ENCODE data around the gene UBL7. TPM values are rescaled to one million over a fixed set of nuclear protein-coding genes. Genes with fewer than 3 reads are reported as not detected.

The UBL7 gene
- total and polyA plus RNA-seq, 2 of the 8 experiments (the other 6 are each of a cell fraction or from before 2014, with no cell fraction given): 71.5 to 183 TPM

GRCh38 chr15:74489518-74490338 is 28.8 kb upstream of the UBL7 start:
- Histone ChIP-seq H3K56ac (replicated peaks; ENCODE audit: insufficient read length, low read depth, low read length) (no peak overlapping the region), H2AK5ac (ENCODE audit: low read depth, low read length) (no peak overlapping the region), H3K79me1 (ENCODE audit: low read depth, low read length) (no peaks in the 10 kb centered on the region), H4K5ac (ENCODE audit: insufficient read length, low read depth, low read length) (peak overlapping the region; percentile 44), H3K14ac (ENCODE audit: insufficient read length) (no peak overlapping the region), H2BK20ac (ENCODE audit: low read length) (peak overlapping the region; percentile 48; the same call in 1 of the 2 replicates), H3K9me3 (ENCODE audit: insufficient read depth in 2 of 2, low read depth in 1 of 2, low read length in 1 of 2) (no peaks in the 10 kb centered on the region), H3K36me3 (ENCODE audit: control insufficient read depth in 2 of 4, insufficient read depth in 4 of 4, low read length in 3 of 4) (no peaks in the 10 kb centered on the region), H4K20me1 (replicated peaks in 1 of 2; ENCODE audit: control insufficient read depth in 1 of 2, insufficient read depth in 2 of 2, low read length in 2 of 2) (no peaks in the 10 kb centered on the region), H4K8ac (ENCODE audit: extremely low read depth, insufficient read depth, low read length) (peak overlapping the region; percentile 85; the same call in 1 of the 2 replicates), H3K4me3 (ENCODE audit: extremely low read depth in 1 of 4, insufficient read depth in 2 of 4, low read depth in 3 of 4, low read length in 4 of 4) (peak overlapping the region in 1 of 4 experiments; percentile 26; a peak in 1 of 8 replicates), H2AFZ (ENCODE audit: low read length) (peak overlapping the region; percentile 99), H3K27me3 (replicated peaks in 1 of 4; ENCODE audit: control insufficient read depth in 3 of 4, extremely low read depth in 1 of 4, insufficient read depth in 3 of 4, low read length in 3 of 4) (no peaks in the 10 kb centered on the region), H3K4me2 (ENCODE audit: insufficient read depth in 1 of 2, low read depth in 2 of 2, low read length in 2 of 2) (peak overlapping the region in 1 of 2 experiments; percentile 57; a peak in 3 of 4 replicates), H2BK12ac (ENCODE audit: low read depth, low read length) (no peak overlapping the region), H3K27ac (ENCODE audit: low read depth, low read length) (no peak overlapping the region), H3K18ac (ENCODE audit: extremely low read depth, low read length) (peak overlapping the region; percentile 85; the same call in 1 of the 2 replicates), H2BK5ac (ENCODE audit: low read depth, low read length) (peak overlapping the region; percentile 81), H3K23ac (ENCODE audit: insufficient read length) (no peak overlapping the region), H2BK15ac (ENCODE audit: low read length) (peak overlapping the region; percentile 83), H2BK120ac (replicated peaks; ENCODE audit: low read depth, low read length) (no peak overlapping the region), H4K91ac (replicated peaks; ENCODE audit: insufficient read length, low read length) (peak overlapping the region; percentile 89), H3K4me1 (replicated peaks in 1 of 4; ENCODE audit: control insufficient read depth in 3 of 4, insufficient read depth in 4 of 4, low read length in 3 of 4) (peaks cover 0 to 4% (median 4%) of the 10 kb centered on the region in 4 experiments; a peak in 5 of 7 replicates), H3K4ac (replicated peaks; ENCODE audit: insufficient read length, low read depth, low read length) (peak overlapping the region; percentile 71), H3K79me2 (ENCODE audit: control insufficient read depth in 1 of 2, insufficient read depth in 2 of 2, low read length in 2 of 2) (no peaks in the 10 kb centered on the region), H3K9ac (replicated peaks in 1 of 4; ENCODE audit: extremely low read depth in 1 of 4, low read depth in 3 of 4, low read length in 3 of 4) (peak overlapping the region in 1 of 4 experiments; percentile 34; a peak in 1 of 7 replicates), H3K23me2 (ENCODE audit: low read depth, low read length) (no peaks in the 10 kb centered on the region)
- ChIA-PET POLR2A (ENCODE audit: partially characterized antibody) (interaction anchor here (1.0 to 1.3 kb wide), 3 partner anchors 17 to 40 kb away, joined by 3 to 4 read pairs (median 3); no protein-coding TSS in a partner anchor), CTCF (ENCODE audit: partially characterized antibody) (interaction anchor here (0.7 to 3.9 kb wide), 25 partner anchors 8 to 122 kb away, joined by 3 to 22 read pairs (median 4); partner anchors contain the start of gene UBL7)
- FAIRE-seq (no peak), DNase-seq (ENCODE audit: low read depth in 1 of 2, low spot score in 2 of 2) (peak; percentile 41 to 86)
- WGBS, 2 experiments (ENCODE audit: extremely low coverage in 1 of 2, insufficient coverage in 1 of 2, insufficient read length in 1 of 2, insufficient replicate concordance in 2 of 2, low coverage in 1 of 2, low lambda C conversion rate in 2 of 2, missing lambda C conversion rate in 1 of 2): 45% methylated on average over 8 of the region's 9 CpGs; no CpG with 5 or more reads in 1 of the 2 experiments
- TF ChIP-seq CREB1 (IDR thresholded peaks at IDR 0.05) (no peak; the same call in 1 of the 2 replicates), SP2 (IDR thresholded peaks at IDR 0.05; ENCODE audit: low read length) (no peak), SP1 (IDR thresholded peaks at IDR 0.05; ENCODE audit: low read depth, low read length) (no peak), TCF12 (IDR thresholded peaks at IDR 0.05; ENCODE audit: low read depth, low read length) (no peak), BACH1 (IDR thresholded peaks at IDR 0.05; ENCODE audit: low read length) (no peak), KDM1A (IDR thresholded peaks at IDR 0.05; ENCODE audit: borderline replicate concordance, low read length) (no peak), NRF1 (IDR thresholded peaks at IDR 0.05; ENCODE audit: low read depth, low read length) (no peak), HDAC2 (IDR thresholded peaks at IDR 0.05; ENCODE audit: borderline replicate concordance in 1 of 2, low read depth in 2 of 2, low read length in 2 of 2) (no peak), CEBPB (IDR thresholded peaks at IDR 0.05; ENCODE audit: low read depth, low read length) (peak; percentile 77), ZNF274 (IDR thresholded peaks at IDR 0.05; ENCODE audit: borderline replicate concordance, extremely low read depth, low read length) (no peak), BCL11A (IDR thresholded peaks at IDR 0.05; ENCODE audit: low read depth in 2 of 2, low read length in 2 of 2) (no peak), RXRA (IDR thresholded peaks at IDR 0.05; ENCODE audit: insufficient read depth, low read depth, low read length) (no peak)

All from H1 (cell line).